ENCODE data around the gene RPUSD2. TPM values are rescaled to one million over a fixed set of nuclear protein-coding genes. Genes with fewer than 3 reads are reported as not detected.

Gene RPUSD2
- total RNA-seq, 3 donors from 2014 or later (not counting 1 experiment from before 2014, with no cell fraction given) = 13.7 to 15.2 (median 14.2) TPM

DNA sequence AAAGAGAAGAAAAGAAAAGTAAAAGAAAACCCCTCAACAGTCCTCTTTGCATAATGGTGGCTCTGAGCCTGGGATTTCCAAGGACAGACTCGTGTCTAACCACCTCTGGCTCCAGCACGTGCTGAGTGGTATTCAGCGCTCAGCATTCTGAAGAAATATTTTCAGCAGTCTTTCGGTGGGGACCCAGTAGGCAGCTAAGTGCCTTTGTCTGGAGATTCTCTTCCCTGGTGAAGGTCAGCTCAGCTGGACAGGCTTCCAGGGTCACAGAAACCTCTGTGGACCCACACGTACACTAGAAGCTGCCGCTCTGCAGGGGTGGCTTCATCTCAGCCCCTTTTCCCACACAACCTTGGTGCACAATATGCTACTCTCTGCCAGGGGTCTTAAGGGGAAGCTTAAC is 40.3 kb upstream of the RPUSD2 start:
- Histone ChIP-seq H3K27ac (ENCODE audit: low read length) (no peak overlapping the region), H3K9me3 (ENCODE audit: control insufficient read depth, insufficient read depth, low read length) (no peaks in the 10 kb centered on the region), H3K36me3 (ENCODE audit: control insufficient read depth, insufficient read depth, low read length) (no peaks in the 10 kb centered on the region), H3K4me1 (ENCODE audit: control insufficient read depth, insufficient read depth, low read length) (no peaks in the 10 kb centered on the region), H3K4me3 (ENCODE audit: low read length) (no peak overlapping the region), H3K27me3 (ENCODE audit: control insufficient read depth, insufficient read depth, low read length) (no peaks in the 10 kb centered on the region)
- H3K4me3 Mint-ChIP-seq = no peak overlapping the region
- no peaks in the 10 kb centered on the region for H3K27me3 Mint-ChIP-seq (ENCODE audit: low read depth in 2 of 2)
- H3K36me3 Mint-ChIP-seq = no peaks in the 10 kb centered on the region
- TF ChIP-seq, protein P1, sequence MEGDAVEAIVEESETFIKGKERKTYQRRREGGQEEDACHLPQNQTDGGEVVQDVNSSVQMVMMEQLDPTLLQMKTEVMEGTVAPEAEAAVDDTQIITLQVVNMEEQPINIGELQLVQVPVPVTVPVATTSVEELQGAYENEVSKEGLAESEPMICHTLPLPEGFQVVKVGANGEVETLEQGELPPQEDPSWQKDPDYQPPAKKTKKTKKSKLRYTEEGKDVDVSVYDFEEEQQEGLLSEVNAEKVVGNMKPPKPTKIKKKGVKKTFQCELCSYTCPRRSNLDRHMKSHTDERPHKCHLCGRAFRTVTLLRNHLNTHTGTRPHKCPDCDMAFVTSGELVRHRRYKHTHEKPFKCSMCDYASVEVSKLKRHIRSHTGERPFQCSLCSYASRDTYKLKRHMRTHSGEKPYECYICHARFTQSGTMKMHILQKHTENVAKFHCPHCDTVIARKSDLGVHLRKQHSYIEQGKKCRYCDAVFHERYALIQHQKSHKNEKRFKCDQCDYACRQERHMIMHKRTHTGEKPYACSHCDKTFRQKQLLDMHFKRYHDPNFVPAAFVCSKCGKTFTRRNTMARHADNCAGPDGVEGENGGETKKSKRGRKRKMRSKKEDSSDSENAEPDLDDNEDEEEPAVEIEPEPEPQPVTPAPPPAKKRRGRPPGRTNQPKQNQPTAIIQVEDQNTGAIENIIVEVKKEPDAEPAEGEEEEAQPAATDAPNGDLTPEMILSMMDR (IDR thresholded peaks at IDR 0.05) = no peak
- intact Hi-C loops (cut with micrococcal nuclease) = no loop called here
- ATAC-seq (no peak), DNase-seq (no peak)
- no peak overlapping the region for H3K27ac Mint-ChIP-seq
- H3K4me1 Mint-ChIP-seq = no peaks in the 10 kb centered on the region
- 91% methylated on average over 5 of the region's 6 CpGs for WGBS (ENCODE audit: insufficient coverage)
- H3K9me3 Mint-ChIP-seq = no peaks in the 10 kb centered on the region

DNA sequence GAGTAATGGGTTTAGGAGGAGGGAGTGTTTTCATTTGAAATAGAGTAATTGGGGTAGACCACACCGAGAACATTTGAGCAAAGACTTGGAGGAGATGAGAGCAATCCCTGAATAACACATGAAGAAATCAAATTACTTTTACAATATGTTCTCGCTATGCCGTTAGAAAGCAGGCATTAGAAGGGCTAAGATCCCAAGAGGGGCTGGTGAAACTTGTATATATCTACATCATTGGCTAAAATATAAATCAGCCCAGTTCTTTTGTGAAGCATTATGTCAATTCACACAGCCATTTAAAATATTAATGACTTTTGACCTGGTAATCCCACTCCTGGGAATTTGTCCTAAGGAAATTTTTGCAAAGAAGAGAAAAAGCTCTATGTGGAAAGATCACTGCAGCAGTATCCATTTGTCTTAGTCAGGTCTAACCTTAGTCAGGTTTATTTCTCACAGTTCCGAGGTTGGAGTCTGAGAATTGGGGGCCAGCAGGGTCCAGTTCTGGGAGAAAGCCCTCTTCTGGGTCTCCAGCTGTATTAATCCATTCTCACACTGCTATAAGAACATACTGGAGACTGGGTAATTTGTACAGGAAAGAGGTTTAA is 35.2 kb upstream of the RPUSD2 start:
- no peaks in the 10 kb centered on the region for H3K9me3 Mint-ChIP-seq
- TF ChIP-seq, protein P1 (IDR thresholded peaks at IDR 0.05) = no peak
- H3K27ac ChIP-seq (ENCODE audit: low read length) = no peak overlapping the region
- intact Hi-C loops (cut with micrococcal nuclease) = no loop called here
- no peaks in the 10 kb centered on the region for H3K36me3 ChIP-seq (ENCODE audit: control insufficient read depth, insufficient read depth, low read length)
- H3K27me3 Mint-ChIP-seq (ENCODE audit: low read depth in 2 of 2) = no peaks in the 10 kb centered on the region
- no peaks in the 10 kb centered on the region for H3K9me3 ChIP-seq (ENCODE audit: control insufficient read depth, insufficient read depth, low read length)
- WGBS (ENCODE audit: insufficient coverage) = 91% methylated on average over 2 of the region's 4 CpGs
- no peak overlapping the region for H3K4me3 ChIP-seq (ENCODE audit: low read length)
- no peaks in the 10 kb centered on the region for H3K4me1 ChIP-seq (ENCODE audit: control insufficient read depth, insufficient read depth, low read length)
- no peaks in the 10 kb centered on the region for H3K36me3 Mint-ChIP-seq
- no peak overlapping the region for H3K27ac Mint-ChIP-seq
- no peak overlapping the region for H3K4me3 Mint-ChIP-seq
- no peaks in the 10 kb centered on the region for H3K4me1 Mint-ChIP-seq
- ATAC-seq (no peak), DNase-seq (no peak)
- no peaks in the 10 kb centered on the region for H3K27me3 ChIP-seq (ENCODE audit: control insufficient read depth, insufficient read depth, low read length)

DNA sequence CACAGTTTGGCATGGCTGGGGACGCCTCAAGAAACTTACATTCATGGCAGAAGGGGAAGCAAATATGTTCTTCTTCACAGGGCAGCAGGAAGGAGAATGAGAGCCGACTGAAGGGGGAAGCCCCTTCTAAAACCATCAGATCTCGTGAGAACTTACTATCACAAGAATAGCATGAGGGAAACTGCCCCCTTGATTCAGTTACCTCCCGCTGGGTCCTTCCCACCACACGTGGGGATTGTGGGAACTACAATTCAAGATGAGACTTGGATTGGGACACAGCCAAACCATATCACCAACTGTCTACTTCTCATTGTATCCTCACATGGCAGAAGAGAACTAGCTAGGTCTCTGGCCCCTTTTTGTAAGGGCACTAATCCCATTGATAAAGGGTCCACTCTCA is 34.7 kb upstream of the RPUSD2 start:
- H3K4me3 ChIP-seq (ENCODE audit: low read length) = no peak overlapping the region
- H3K36me3 Mint-ChIP-seq = no peaks in the 10 kb centered on the region
- peaks cover 2% of the 10 kb centered on the region for H3K36me3 ChIP-seq (ENCODE audit: control insufficient read depth, insufficient read depth, low read length)
- H3K27me3 ChIP-seq (ENCODE audit: control insufficient read depth, insufficient read depth, low read length) = no peaks in the 10 kb centered on the region
- H3K27ac Mint-ChIP-seq = no peak overlapping the region
- no peaks in the 10 kb centered on the region for H3K9me3 Mint-ChIP-seq
- no peaks in the 10 kb centered on the region for H3K4me1 ChIP-seq (ENCODE audit: control insufficient read depth, insufficient read depth, low read length)
- no peak overlapping the region for H3K4me3 Mint-ChIP-seq
- intact Hi-C loops (cut with micrococcal nuclease) = no loop called here
- whole genome bisulfite sequencing (ENCODE audit: insufficient coverage) = 60% methylated on average over 5 of the region's 5 CpGs
- H3K27ac ChIP-seq (ENCODE audit: low read length) = no peak overlapping the region
- TF ChIP-seq, protein P1 (IDR thresholded peaks at IDR 0.05) = no peak
- DNase-seq (no peak), ATAC-seq (no peak)
- H3K27me3 Mint-ChIP-seq (ENCODE audit: low read depth in 2 of 2) = no peaks in the 10 kb centered on the region
- H3K9me3 ChIP-seq (ENCODE audit: control insufficient read depth, insufficient read depth, low read length) = no peaks in the 10 kb centered on the region
- no peaks in the 10 kb centered on the region for H3K4me1 Mint-ChIP-seq

DNA sequence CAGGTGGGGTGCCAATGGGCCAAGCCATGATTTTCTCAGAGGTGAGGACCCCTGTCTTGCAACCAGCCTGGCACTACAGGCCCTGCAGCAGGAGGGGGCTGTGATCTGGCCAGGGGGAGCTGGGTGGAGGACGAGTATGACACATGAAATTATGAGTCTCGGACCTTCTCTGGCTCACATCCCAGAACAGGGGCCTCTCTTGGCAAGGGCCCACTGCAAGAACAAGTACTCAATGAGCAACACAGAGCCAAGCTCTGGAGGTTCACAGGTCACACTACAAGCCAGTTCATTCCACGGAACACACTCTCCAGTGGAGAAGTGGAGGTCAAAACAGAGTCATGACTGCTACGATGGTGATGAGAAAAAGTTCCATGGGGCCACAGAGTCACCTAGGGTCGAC is 32.6 kb upstream of the RPUSD2 start:
- intact Hi-C loops (cut with micrococcal nuclease) = no loop called here
- no peak for ATAC-seq
- no peak overlapping the region for H3K27ac ChIP-seq (ENCODE audit: low read length)
- WGBS (ENCODE audit: insufficient coverage) = 91% methylated on average over 5 of the region's 5 CpGs
- Mint-ChIP-seq H3K4me3 (no peak overlapping the region), H3K4me1 (no peaks in the 10 kb centered on the region), H3K9me3 (no peaks in the 10 kb centered on the region), H3K27ac (no peak overlapping the region), H3K36me3 (no peaks in the 10 kb centered on the region), H3K27me3 (ENCODE audit: low read depth in 2 of 2) (no peaks in the 10 kb centered on the region)
- TF ChIP-seq, protein P1 (IDR thresholded peaks at IDR 0.05) = no peak
- H3K27me3 ChIP-seq (ENCODE audit: control insufficient read depth, insufficient read depth, low read length) = no peaks in the 10 kb centered on the region
- no peak for DNase-seq
- no peaks in the 10 kb centered on the region for H3K9me3 ChIP-seq (ENCODE audit: control insufficient read depth, insufficient read depth, low read length)
- H3K4me3 ChIP-seq (ENCODE audit: low read length) = no peak overlapping the region
- H3K36me3 ChIP-seq (ENCODE audit: control insufficient read depth, insufficient read depth, low read length) = peaks cover 6% of the 10 kb centered on the region
- H3K4me1 ChIP-seq (ENCODE audit: control insufficient read depth, insufficient read depth, low read length) = peaks cover 3% of the 10 kb centered on the region

Data from natural killer cell (primary cell).